Mucosa of stomach (tissue), 1 donor: ENCODE results near the gene ALOX15B.

Source experiments
- H3K27me3 ChIP-seq: one replicate; pipeline ENCODE4 v1.7.0; 2013; ENCODE audit warnings: mild to moderate bottlenecking, low read length; ENCODE audit not compliant: control insufficient read depth, insufficient read depth
- H3K36me3 ChIP-seq: one replicate; pipeline ENCODE4 v1.7.0; 2013; ENCODE audit warnings: low read length; ENCODE audit not compliant: control insufficient read depth, insufficient read depth
- H3K4me1 ChIP-seq: one replicate; pipeline ENCODE4 v1.7.0; 2013; ENCODE audit warnings: mild to moderate bottlenecking, low read length; ENCODE audit not compliant: control insufficient read depth, insufficient read depth
- H3K4me3 ChIP-seq: one replicate; pipeline ENCODE4 v1.7.0; 2013; ENCODE audit warnings: low read length
- H3K9ac ChIP-seq: one replicate; pipeline ENCODE4 v1.7.0; 2013; ENCODE audit warnings: mild to moderate bottlenecking, low read length, moderate library complexity
- H3K9me3 ChIP-seq: one replicate; pipeline ENCODE4 v1.7.0; 2013; ENCODE audit warnings: mild to moderate bottlenecking, low read length, moderate library complexity; ENCODE audit not compliant: control insufficient read depth
- donor health status: Pancreatic carcinoma.

The ALOX15B gene

DNA sequence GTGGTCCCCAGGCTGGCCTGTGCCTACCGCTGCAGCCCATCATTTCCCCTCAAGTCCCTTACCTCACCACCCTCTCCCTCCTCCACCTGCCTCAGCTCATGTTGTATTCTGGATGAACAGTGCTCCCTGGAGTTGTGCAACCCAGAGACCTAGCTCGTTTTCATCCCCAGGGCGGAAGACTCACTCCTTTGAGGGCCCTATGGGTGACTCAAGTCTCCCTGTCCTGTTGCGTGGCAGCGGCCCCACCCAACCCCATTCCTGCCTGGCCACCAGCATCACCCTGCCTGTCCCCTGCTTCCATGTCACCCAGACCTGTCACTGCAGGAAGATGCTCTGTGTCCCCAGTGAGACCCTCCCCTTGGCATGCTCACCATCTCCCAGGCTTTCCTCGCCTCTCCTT lies 45.4 kb downstream of the ALOX15B start:
- Histone ChIP-seq H3K4me1 (peaks cover 14% of the 10 kb centered on the region), H3K27me3 (peaks cover 55% of the 10 kb centered on the region), H3K4me3 (no peak overlapping the region), H3K9me3 (no peaks in the 10 kb centered on the region), H3K9ac (no peak overlapping the region), H3K36me3 (no peaks in the 10 kb centered on the region)

DNA sequence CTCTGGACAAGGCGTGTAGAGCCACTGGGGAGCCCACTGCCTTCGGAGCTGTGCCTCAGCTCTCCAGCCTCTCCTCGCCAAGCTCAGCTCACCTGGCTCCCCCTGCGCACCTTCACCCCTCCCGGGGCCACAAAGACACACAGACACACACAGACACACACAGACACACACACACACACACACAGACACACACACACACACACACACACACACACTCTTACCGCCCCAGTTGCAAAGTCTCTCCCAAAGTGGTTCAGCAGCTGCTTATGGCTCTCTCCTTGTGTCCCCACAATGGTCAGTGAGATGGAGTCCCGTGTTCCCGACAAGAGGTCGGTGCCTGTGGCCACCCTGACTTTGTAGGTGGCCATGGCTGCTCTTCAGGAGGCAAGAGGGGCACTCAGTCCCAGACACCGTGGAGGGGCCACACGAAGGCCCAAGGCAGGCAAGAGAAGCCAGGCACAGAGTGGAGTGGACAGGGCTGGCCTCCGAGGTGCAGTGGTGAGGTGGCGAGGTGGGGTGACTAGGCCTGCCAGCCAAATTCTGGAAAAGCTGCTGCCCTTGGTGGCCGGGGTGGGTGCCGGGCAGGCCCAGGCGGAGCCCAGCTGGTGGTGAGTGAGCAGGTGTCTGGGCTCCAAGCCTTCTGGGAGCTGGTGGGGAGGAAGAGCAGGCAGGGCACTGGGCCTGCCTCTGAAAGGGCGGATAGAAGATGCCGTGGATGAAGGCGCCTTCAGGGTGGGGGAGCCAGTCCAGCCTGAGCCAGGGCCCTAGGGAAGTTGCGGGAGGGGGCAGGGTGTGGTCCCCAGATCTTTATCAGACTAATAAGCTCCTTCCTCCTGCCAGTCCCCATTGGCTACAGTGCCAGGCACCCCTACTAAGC lies 48.5 kb downstream of the ALOX15B start, which contains the start of gene ALOX12B:
ALOX12B (minus strand) TSS at position 642 of the 877 bp plus-strand sequence; CDS start at position 368, 274 bp downstream.
- Histone ChIP-seq H3K4me1 (no peaks in the 10 kb centered on the region), H3K27me3 (peaks cover 48% of the 10 kb centered on the region), H3K9me3 (no peaks in the 10 kb centered on the region), H3K4me3 (no peak within 1 kb of the TSS), H3K36me3 (no peaks in the 10 kb centered on the region), H3K9ac (no peak within 1 kb of the TSS)

DNA sequence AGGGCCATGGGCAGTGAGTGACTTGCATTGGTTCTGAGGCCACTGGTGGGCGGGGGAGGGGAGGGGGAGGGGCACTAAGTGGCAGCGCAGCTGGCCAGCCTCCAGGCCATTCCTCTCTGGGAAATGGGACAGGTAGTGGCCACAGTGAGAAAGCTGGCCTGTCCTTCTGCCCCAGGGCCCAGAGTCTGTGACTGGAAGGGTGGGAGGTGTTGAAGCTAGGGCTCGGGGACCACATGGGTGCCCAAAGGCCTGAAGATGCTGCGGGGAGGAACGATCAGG lies 49.0 kb downstream of the ALOX15B start:
- Histone ChIP-seq H3K9me3 (no peaks in the 10 kb centered on the region), H3K36me3 (no peaks in the 10 kb centered on the region), H3K9ac (no peak overlapping the region), H3K4me3 (no peak overlapping the region), H3K27me3 (peaks cover 47% of the 10 kb centered on the region), H3K4me1 (no peaks in the 10 kb centered on the region)

DNA sequence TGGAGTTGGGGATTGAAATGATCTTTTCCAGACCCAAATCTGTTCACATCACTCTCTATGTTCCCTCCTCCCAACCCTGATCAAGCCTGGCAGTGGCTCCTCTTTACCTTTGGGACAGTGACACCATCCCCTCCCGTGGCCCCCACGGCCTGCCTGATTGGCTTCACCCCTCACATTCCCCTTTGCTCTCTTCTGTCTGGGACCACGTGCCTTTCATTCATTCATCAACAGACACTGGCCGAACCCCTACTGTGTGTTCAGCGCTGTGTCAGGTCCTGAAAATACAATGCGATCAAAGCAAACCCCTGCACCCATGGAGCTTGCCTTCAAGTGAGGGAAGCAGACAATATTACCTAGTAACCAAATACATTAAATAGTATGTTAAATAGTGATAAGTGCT lies 50.9 kb downstream of the ALOX15B start:
- Histone ChIP-seq H3K27me3 (peaks cover 44% of the 10 kb centered on the region), H3K4me3 (no peak overlapping the region), H3K4me1 (no peaks in the 10 kb centered on the region), H3K9ac (no peak overlapping the region), H3K9me3 (no peaks in the 10 kb centered on the region), H3K36me3 (no peaks in the 10 kb centered on the region)

DNA sequence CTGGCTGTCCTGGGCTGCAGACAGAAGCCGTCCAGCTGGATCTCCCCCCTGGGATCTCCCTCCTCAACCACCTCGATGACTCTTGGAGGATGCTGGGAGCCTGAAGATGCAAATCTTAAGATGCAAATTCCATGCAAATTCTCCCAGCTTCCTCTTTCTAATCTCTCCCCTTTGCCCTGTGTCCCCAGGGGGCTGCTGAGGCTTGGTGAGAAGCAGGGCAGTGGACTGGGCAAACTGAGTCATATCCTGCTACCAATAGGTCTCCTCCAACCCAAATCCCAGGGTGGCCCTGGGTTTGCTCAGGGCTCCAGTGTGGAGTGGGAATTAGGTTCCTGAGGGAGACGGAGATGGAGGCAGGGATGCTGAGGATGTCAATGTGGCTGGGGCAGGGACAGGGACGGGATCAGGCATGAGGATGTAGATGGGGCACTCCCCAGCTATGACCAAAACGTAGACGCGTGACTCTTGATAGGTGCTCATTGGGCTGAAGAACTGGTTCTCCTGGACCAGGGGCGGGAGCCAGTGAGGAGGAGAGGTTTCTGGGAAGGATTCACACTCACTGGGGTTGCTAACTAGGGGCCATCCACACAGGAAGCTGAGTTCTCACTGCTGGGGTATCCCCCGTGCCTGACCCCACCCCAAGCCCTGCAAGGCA lies 52.3 kb downstream of the ALOX15B start:
- peaks cover 47% of the 10 kb centered on the region for H3K27me3 ChIP-seq
- H3K36me3 ChIP-seq: no peaks in the 10 kb centered on the region

DNA sequence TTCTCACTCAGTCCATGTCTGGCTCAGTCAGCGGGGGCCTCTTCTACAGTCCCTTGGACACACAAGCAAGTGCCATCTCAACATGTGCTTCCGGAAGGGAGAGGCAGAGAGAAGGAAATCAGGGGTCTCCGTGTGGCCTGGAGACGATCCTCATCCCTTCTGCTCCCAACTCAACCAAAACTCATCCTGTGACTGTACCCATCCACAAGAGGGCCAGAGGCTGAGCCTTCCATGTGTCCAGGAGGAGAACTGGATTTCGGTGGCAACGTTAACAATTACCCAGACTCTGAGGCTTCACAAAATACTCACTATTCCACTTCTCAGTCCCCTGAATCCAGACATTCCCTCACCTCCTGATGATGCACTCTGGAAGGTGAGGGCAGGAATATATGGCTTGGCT lies 56.5 kb downstream of the ALOX15B start:
- peaks cover 36% of the 10 kb centered on the region for H3K27me3 ChIP-seq
- H3K4me1 ChIP-seq: no peaks in the 10 kb centered on the region
- no peaks in the 10 kb centered on the region for H3K9me3 ChIP-seq
- H3K36me3 ChIP-seq: no peaks in the 10 kb centered on the region
- no peak overlapping the region for H3K9ac ChIP-seq
- no peak overlapping the region for H3K4me3 ChIP-seq

More for the DNA sequence above, 52.3 kb downstream of the ALOX15B start:
- H3K9me3 ChIP-seq: no peaks in the 10 kb centered on the region
- no peak overlapping the region for H3K4me3 ChIP-seq
- H3K4me1 ChIP-seq: no peaks in the 10 kb centered on the region
- no peak overlapping the region for H3K9ac ChIP-seq

DNA sequence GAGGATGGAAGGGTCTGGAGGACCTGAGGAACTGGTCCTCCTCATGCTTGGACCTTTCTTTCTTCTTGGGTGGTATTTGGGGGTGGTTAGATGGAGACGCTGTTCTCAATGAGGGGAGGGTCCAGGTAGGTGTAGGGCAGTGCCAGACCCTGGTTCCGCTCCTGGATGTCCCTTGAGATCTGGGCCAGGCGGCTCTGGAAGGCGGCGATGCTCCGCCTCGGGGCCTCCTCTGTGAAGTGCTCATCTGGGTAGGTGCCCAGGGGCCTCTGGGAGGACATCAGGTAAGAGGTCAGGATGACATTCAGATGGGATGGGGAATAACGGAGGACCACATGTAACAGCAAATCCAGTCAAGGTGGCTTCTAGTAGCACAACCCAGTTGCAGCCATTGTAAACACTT lies 57.7 kb downstream of the ALOX15B start:
- no peak overlapping the region for H3K9ac ChIP-seq
- H3K4me1 ChIP-seq: no peaks in the 10 kb centered on the region
- peaks cover 24% of the 10 kb centered on the region for H3K27me3 ChIP-seq
- H3K4me3 ChIP-seq: no peak overlapping the region
- no peaks in the 10 kb centered on the region for H3K36me3 ChIP-seq
- no peaks in the 10 kb centered on the region for H3K9me3 ChIP-seq
